LNCaP clone FGC (cell line): ENCODE data around the gene MXD3.

Source experiments
- DNase-seq: peaks from one replicate; pipeline ENCODE4 v3.0.0-alpha.2; 2011; ENCODE audit warnings: low read depth
- H3K4me3 ChIP-seq: 2 replicates; pipeline ENCODE4 v1.5.1; 2011; ENCODE audit warnings: mild to moderate bottlenecking, low read depth, low read length, control low read depth
- TF ChIP-seq, protein P1 (sequence below): IDR thresholded peaks from 2 replicates; pipeline ENCODE4 v1.5.1; 2012; ENCODE audit warnings: mild to moderate bottlenecking; ENCODE audit not compliant: control insufficient read depth, insufficient read depth; ENCODE audit errors: extremely low read depth

MXD3 gene

DNA sequence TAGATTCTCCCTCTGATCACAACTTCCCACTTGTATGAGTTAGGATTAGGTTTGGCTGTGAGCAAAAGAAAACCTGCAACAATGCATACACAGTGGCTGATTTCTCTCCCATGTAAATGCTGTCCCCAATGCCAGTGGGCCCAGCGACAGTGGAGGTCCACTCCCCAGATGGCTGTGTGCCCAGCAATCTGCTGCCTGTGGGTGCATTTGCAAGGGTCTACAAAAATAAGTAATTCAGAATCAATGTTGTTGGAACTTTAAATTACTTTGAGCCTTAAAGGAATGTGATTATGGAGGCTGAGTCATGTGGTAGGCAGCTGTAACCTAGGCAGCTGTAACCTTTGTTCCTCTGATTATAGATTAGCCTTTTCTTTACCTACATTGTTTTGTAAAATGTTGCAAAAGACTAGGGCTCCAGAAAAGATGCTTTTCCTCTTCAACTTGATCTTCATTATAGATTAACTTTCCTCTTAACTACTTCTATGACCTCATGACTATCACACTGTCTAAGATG is 14.2 kb upstream of the MXD3 start:
- DNase-seq, result no peak
- TF ChIP-seq, protein P1, sequence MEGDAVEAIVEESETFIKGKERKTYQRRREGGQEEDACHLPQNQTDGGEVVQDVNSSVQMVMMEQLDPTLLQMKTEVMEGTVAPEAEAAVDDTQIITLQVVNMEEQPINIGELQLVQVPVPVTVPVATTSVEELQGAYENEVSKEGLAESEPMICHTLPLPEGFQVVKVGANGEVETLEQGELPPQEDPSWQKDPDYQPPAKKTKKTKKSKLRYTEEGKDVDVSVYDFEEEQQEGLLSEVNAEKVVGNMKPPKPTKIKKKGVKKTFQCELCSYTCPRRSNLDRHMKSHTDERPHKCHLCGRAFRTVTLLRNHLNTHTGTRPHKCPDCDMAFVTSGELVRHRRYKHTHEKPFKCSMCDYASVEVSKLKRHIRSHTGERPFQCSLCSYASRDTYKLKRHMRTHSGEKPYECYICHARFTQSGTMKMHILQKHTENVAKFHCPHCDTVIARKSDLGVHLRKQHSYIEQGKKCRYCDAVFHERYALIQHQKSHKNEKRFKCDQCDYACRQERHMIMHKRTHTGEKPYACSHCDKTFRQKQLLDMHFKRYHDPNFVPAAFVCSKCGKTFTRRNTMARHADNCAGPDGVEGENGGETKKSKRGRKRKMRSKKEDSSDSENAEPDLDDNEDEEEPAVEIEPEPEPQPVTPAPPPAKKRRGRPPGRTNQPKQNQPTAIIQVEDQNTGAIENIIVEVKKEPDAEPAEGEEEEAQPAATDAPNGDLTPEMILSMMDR, result no peak
- no peak overlapping the region for H3K4me3 ChIP-seq

DNA sequence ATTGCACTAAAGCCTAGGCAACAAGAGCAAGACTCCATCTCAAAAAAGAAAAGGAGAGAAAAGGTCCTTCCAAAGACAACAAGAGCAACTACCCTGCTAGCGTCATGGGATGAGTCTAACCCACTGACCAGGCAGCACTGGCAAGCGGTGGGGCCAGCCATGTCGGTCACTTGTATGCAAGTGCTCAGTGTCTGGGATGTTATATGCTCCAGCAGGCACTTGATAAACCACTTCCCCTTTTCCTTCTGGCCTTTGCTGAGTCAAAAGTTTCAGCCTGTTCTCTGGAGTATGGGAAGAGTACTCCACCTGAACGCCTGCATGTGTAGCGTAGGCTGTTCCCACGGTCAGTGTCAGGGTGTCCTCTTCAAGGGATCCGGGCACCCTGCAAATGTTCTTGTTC is 9.2 kb upstream of the MXD3 start:
- DNase-seq, result no peak
- TF ChIP-seq, protein P1, result no peak
- no peak overlapping the region for H3K4me3 ChIP-seq

DNA sequence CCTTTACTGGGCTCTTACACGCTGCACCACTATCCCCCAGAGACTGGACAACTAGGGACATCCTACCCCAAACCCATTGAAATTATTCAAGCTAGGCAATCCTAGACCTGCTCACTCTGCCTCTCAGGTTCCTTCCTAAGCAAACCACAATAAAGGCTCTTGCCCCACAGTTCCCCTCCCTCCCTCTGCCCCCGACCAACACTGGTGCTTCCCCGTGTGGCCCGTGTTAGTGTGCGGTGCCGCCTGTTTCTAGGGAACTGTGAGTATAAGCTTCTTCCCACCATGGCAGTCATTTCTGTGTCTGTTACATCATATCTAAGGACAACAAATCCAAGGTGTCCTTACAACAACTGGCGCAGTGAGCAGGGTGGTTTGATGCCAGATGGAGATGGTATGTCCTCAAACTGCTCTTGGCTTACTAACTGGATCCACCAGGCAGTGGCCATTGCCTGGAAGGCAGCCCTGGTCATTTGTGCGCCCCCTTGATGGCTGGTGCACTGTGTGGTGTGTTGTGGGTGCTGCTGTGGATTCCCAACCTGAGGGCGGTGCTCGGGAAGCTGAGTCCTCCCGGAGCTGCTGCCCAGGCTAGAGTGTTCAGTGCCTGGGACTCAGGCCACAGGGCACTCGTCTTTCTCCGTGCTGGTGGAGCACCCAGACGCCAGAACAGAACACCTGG is 8.4 kb upstream of the MXD3 start:
- no peak for DNase-seq
- TF ChIP-seq, protein P1, result no peak
- no peak overlapping the region for H3K4me3 ChIP-seq

DNA sequence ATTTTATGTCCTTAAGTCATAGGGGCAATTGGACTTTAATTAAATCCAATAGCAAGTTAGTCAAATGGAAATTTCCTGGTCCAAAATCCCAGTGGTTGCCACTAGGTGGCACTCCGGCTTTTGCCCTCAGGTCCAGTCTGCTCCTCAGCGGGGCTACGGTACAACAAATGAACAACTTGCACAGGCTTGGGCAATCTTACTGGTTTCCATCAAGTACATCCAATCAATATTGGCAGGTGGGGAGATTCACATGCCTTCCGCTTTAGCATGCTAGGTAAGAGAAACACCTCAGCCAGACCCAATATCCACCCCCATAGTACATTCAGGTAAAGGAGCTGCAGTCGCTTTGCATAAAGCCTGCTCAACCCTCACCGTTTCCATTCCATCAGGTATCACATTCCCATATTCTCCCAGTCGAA is 6.3 kb upstream of the MXD3 start:
- peak; percentile 48 for DNase-seq
- no peak overlapping the region for H3K4me3 ChIP-seq
- TF ChIP-seq, protein P1, result peak; percentile 90

DNA sequence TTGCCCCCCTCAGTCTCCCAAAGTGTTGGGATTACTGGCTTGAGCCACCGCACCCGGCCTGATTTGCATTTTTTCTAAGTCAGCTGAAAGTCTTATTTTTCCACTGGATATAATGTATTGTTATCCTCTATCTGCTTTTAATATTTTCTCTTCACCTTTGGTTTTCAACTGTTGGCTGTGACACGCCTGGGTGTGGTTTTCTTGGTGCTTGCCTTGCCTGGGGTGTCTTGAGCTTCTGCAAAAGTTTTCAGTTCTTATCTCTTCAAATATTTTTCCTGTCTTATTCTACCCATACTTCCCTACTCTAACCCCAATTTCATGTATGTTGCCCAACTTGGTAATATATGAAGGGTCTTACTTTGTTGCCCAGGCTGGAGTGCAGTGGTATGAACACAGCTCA is 4.3 kb upstream of the MXD3 start:
- DNase-seq, result no peak
- H3K4me3 ChIP-seq, result no peak overlapping the region
- TF ChIP-seq, protein P1, result no peak

DNA sequence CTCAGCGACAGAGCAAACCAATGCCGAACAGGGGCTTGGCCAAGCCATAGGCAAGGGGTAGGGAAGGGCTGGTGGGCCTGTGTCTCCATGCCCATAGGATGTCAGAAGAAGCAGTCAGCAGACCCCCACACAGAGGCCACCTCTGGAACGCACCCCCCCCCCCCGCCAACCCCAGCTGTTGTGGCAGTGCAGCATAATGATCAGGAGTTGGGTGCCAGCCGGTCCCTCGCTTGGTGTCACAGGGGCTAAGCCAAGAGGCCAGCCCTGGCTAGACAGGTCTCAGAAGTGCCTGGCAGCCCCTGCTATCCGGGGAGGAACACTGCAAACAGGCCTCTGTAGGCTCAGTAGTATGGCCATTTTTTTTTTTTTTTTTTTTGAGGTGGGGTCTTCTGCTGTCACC is 3.7 kb upstream of the MXD3 start:
- TF ChIP-seq, protein P1, result no peak
- no peak overlapping the region for H3K4me3 ChIP-seq
- DNase-seq, result no peak
